GM23338 (cell line): Measurements from ENCODE around the gene SH3D19. TPM values are rescaled to one million over a fixed set of nuclear protein-coding genes. Genes with fewer than 3 reads are reported as not detected.
"Not testable (repeated sequence)": the region's sequence is repeated elsewhere in the genome, so short reads cannot be mapped to it uniquely, and the experiment has no call there.

ENCODE experiments used
- ATAC-seq: fragments of 200-7000 bp; cut with Tn5 transposase; 3 replicates; pipeline ENCODE4 v1.9.1; 2020
- DNase-seq: peaks from one replicate; pipeline ENCODE4 v3.0.0-alpha.2; 2015; ENCODE audit warnings: low spot score
- H2AFZ ChIP-seq: fragments of 200-600 bp; sonication (generic); 2 replicates; pipeline ENCODE4 v1.8.0; 2016; ENCODE audit warnings: antibody characterized with exemption, mild to moderate bottlenecking, moderate library complexity
- H3F3A ChIP-seq: fragments of 200-600 bp; sonication (generic); replicated peaks from 2 replicates; pipeline ENCODE4 v1.8.0; 2017; ENCODE audit warnings: antibody characterized with exemption, mixed run types, low read depth
- H3K27ac ChIP-seq: fragments of 200-600 bp; sonication (generic); 2 replicates; pipeline ENCODE4 v1.6.1; 2016; ENCODE audit warnings: low read depth
- H3K27me3 ChIP-seq: fragments of 200-600 bp; sonication (generic); 2 replicates; pipeline ENCODE4 v1.8.0; 2016; ENCODE audit warnings: mild to moderate bottlenecking, mixed run types, moderate library complexity; ENCODE audit not compliant: insufficient read depth
- H3K36me3 ChIP-seq: fragments of 200-600 bp; sonication (generic); 2 replicates; pipeline ENCODE4 v1.8.0; 2016; ENCODE audit warnings: mild to moderate bottlenecking; ENCODE audit not compliant: insufficient read depth
- H3K4me1 ChIP-seq: fragments of 200-600 bp; sonication (generic); 2 replicates; pipeline ENCODE4 v1.8.0; 2016; ENCODE audit warnings: mild to moderate bottlenecking, moderate library complexity; ENCODE audit not compliant: insufficient read depth
- H3K4me2 ChIP-seq: fragments of 200-600 bp; sonication (generic); 2 replicates; pipeline ENCODE4 v1.7.1; 2017; ENCODE audit warnings: mixed run types
- H3K4me3 ChIP-seq: fragments of 200-600 bp; sonication (generic); 2 replicates; pipeline ENCODE4 v1.6.1; 2016; ENCODE audit warnings: mixed run types
- H3K79me2 ChIP-seq: fragments of 200-600 bp; sonication (generic); replicated peaks from 2 replicates; pipeline ENCODE4 v1.8.0; 2017; ENCODE audit warnings: mild to moderate bottlenecking; ENCODE audit not compliant: insufficient read depth
- H3K9me2 ChIP-seq: fragments of 200-600 bp; sonication (generic); 2 replicates; pipeline ENCODE4 v1.8.0; 2017; ENCODE audit not compliant: insufficient read depth
- H4K20me1 ChIP-seq: fragments of 200-600 bp; sonication (generic); replicated peaks from 2 replicates; pipeline ENCODE4 v1.8.0; 2017; ENCODE audit warnings: mild to moderate bottlenecking; ENCODE audit not compliant: insufficient read depth
- H3K27ac Mint-ChIP-seq: 2 replicates; pipeline ENCODE4 v1.8.0; 2020; ENCODE audit warnings: inconsistent platforms, mild to moderate bottlenecking, moderate library complexity, mixed read lengths
- H3K27me3 Mint-ChIP-seq: 3 replicates; pipeline ENCODE4 v1.8.0; 2022; ENCODE audit warnings: low read depth, mild to moderate bottlenecking, moderate library complexity, mixed read lengths, inconsistent platforms; ENCODE audit not compliant: insufficient read depth, poor library complexity
- H3K36me3 Mint-ChIP-seq: 3 replicates; pipeline ENCODE4 v1.8.0; 2021; ENCODE audit warnings: low read depth, mild to moderate bottlenecking, inconsistent platforms, moderate library complexity, mixed read lengths
- H3K4me1 Mint-ChIP-seq: 3 replicates; pipeline ENCODE4 v1.8.0; 2020; ENCODE audit warnings: mild to moderate bottlenecking, inconsistent platforms, mixed read lengths
- H3K4me3 Mint-ChIP-seq: 3 replicates; pipeline ENCODE4 v1.8.0; 2021; ENCODE audit warnings: moderate library complexity, mild to moderate bottlenecking, inconsistent platforms, mixed read lengths
- H3K9me3 Mint-ChIP-seq: 3 replicates; pipeline ENCODE4 v1.8.0; 2020; ENCODE audit warnings: moderate library complexity, mild to moderate bottlenecking, inconsistent platforms, mixed read lengths
- EZH2phosphoT487 ChIP-seq: fragments of 200-600 bp; sonication (generic); IDR thresholded peaks from one replicate; pipeline ENCODE4 v1.8.1; 2018; ENCODE audit warnings: antibody characterized with exemption; ENCODE audit not compliant: unreplicated experiment
- JUNB ChIP-seq: IDR thresholded peaks from one replicate; pipeline ENCODE4 v1.6.1; 2016; ENCODE audit warnings: antibody characterized with exemption; ENCODE audit not compliant: unreplicated experiment
- NANOG ChIP-seq: IDR thresholded peaks from 2 replicates; pipeline ENCODE4 v1.6.1; 2016; ENCODE audit warnings: antibody characterized with exemption, borderline replicate concordance
- POLR2AphosphoS5 ChIP-seq: IDR thresholded peaks from 2 replicates; pipeline ENCODE4 v1.6.1; 2016; ENCODE audit warnings: antibody characterized with exemption, low read depth
- STAT1 ChIP-seq: IDR thresholded peaks from one replicate; pipeline ENCODE4 v1.6.1; 2016; ENCODE audit warnings: antibody characterized with exemption; ENCODE audit not compliant: unreplicated experiment
- ZNF331 ChIP-seq: fragments of 250-450 bp; sonication (Bioruptor Pico); IDR thresholded peaks from 2 replicates; pipeline ENCODE4 v1.5.0; 2020; ENCODE audit warnings: low read depth, mild to moderate bottlenecking, moderate library complexity
- ZNF462 ChIP-seq: fragments of 250-450 bp; sonication (Bioruptor Pico); IDR thresholded peaks from 2 replicates; pipeline ENCODE4 v1.5.0; 2020; ENCODE audit warnings: mild to moderate bottlenecking, moderate library complexity
- polyA plus RNA-seq: library from polyadenylated mRNA; unstranded; fragments of >200 nt; fragmentation: Nextera tagmentation; extraction: Ambion mirVana; gene quantifications from 2 replicates; pipeline ENCODE4 v1.2.1, GENCODE V29; 2016
- total RNA-seq: library from RNA; depleted of rRNA; stranded (reverse); fragments of >200 nt; shearing (Covaris generic); gene quantifications from 2 replicates; pipeline ENCODE4 v1.2.3, GENCODE V29; 2014
- TF ChIP-seq, protein P1 (sequence below), 2 experiments: fragments of 200-600 bp in 1 of 2; sonication (generic) in 1 of 2; conservative IDR thresholded peaks; 2 replicates each; pipeline versions ENCODE4 v1.5.1 to v1.6.1; 2016 to 2017; ENCODE audit warnings: antibody characterized with exemption in 2 of 2, low read depth in 2 of 2, mild to moderate bottlenecking in 2 of 2, moderate library complexity in 1 of 2
- TF ChIP-seq, protein P2 (sequence below): IDR thresholded peaks from one replicate; pipeline ENCODE4 v1.6.1; 2018; ENCODE audit warnings: antibody characterized with exemption; ENCODE audit not compliant: unreplicated experiment

Gene SH3D19
- total and polyA plus RNA-seq, 2 experiments from 2014 or later: 25.3 to 57.4 TPM

GRCh38 chr4:151276787-151277562, 48.4 kb downstream of the SH3D19 start, which contains the start of gene PRSS48:
TSS of gene PRSS48 (plus strand) at chr4:151277161. CDS start at chr4:151277173, 12 bp downstream.
- DNase-seq (peak; percentile 92), ATAC-seq (peak; percentile 96)
- Histone ChIP-seq H3K79me2 (peaks cover 90% of the 10 kb centered on the region), H3K27ac (no peak within 1 kb of the TSS), H3K36me3 (no peaks in the 10 kb centered on the region), H3K4me1 (0 out of 2 replicates have a peak, but pooled peaks cover 3% of the 10 kb centered on the region), H3K4me3 (no peak within 1 kb of the TSS), H3K27me3 (no peaks in the 10 kb centered on the region), H3K9me2 (no peaks in the 10 kb centered on the region), H3F3A (no peaks in the 10 kb centered on the region; the same call in 1 of the 2 replicates), H3K4me2 (no peak within 1 kb of the TSS), H2AFZ (no peak within 1 kb of the TSS), H4K20me1 (peaks cover 7% of the 10 kb centered on the region)
- Mint-ChIP-seq H3K4me3 (no peak within 1 kb of the TSS), H3K27me3 (peaks cover 7% of the 10 kb centered on the region), H3K27ac (no peak within 1 kb of the TSS), H3K4me1 (peaks cover 39% of the 10 kb centered on the region), H3K36me3 (no peaks in the 10 kb centered on the region), H3K9me3 (no peaks in the 10 kb centered on the region)
- no peak for TF ChIP-seq JUNB
- no peak for TF ChIP-seq ZNF331
- TF ChIP-seq NANOG: no peak
- TF ChIP-seq EZH2phosphoT487: no peak
- TF ChIP-seq, protein P1, sequence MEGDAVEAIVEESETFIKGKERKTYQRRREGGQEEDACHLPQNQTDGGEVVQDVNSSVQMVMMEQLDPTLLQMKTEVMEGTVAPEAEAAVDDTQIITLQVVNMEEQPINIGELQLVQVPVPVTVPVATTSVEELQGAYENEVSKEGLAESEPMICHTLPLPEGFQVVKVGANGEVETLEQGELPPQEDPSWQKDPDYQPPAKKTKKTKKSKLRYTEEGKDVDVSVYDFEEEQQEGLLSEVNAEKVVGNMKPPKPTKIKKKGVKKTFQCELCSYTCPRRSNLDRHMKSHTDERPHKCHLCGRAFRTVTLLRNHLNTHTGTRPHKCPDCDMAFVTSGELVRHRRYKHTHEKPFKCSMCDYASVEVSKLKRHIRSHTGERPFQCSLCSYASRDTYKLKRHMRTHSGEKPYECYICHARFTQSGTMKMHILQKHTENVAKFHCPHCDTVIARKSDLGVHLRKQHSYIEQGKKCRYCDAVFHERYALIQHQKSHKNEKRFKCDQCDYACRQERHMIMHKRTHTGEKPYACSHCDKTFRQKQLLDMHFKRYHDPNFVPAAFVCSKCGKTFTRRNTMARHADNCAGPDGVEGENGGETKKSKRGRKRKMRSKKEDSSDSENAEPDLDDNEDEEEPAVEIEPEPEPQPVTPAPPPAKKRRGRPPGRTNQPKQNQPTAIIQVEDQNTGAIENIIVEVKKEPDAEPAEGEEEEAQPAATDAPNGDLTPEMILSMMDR (conservative IDR thresholded peaks at IDR 0.05; ENCODE audit: low read depth in 2 of 2): peak; percentile 99
- no peak for TF ChIP-seq POLR2AphosphoS5
- TF ChIP-seq STAT1: no peak
- TF ChIP-seq ZNF462 (CRISPR knock-in tag): peak; percentile 95
- TF ChIP-seq, protein P2, sequence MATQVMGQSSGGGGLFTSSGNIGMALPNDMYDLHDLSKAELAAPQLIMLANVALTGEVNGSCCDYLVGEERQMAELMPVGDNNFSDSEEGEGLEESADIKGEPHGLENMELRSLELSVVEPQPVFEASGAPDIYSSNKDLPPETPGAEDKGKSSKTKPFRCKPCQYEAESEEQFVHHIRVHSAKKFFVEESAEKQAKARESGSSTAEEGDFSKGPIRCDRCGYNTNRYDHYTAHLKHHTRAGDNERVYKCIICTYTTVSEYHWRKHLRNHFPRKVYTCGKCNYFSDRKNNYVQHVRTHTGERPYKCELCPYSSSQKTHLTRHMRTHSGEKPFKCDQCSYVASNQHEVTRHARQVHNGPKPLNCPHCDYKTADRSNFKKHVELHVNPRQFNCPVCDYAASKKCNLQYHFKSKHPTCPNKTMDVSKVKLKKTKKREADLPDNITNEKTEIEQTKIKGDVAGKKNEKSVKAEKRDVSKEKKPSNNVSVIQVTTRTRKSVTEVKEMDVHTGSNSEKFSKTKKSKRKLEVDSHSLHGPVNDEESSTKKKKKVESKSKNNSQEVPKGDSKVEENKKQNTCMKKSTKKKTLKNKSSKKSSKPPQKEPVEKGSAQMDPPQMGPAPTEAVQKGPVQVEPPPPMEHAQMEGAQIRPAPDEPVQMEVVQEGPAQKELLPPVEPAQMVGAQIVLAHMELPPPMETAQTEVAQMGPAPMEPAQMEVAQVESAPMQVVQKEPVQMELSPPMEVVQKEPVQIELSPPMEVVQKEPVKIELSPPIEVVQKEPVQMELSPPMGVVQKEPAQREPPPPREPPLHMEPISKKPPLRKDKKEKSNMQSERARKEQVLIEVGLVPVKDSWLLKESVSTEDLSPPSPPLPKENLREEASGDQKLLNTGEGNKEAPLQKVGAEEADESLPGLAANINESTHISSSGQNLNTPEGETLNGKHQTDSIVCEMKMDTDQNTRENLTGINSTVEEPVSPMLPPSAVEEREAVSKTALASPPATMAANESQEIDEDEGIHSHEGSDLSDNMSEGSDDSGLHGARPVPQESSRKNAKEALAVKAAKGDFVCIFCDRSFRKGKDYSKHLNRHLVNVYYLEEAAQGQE: no peak

GRCh38 chr4:151268905-151269304, 56.5 kb downstream of the SH3D19 start:
- not testable (repeated sequence) for ATAC-seq, H3K4me3 ChIP-seq, H2AFZ ChIP-seq, H3K27me3 Mint-ChIP-seq, H3K36me3 ChIP-seq, H3K27me3 ChIP-seq, H3K4me1 ChIP-seq, H3K4me3 Mint-ChIP-seq, H3K9me3 Mint-ChIP-seq, H3K27ac ChIP-seq, H3F3A ChIP-seq, DNase-seq, H3K4me2 ChIP-seq, H3K9me2 ChIP-seq, H3K27ac Mint-ChIP-seq
- H4K20me1 ChIP-seq: peaks cover 13% of the 10 kb centered on the region
- peaks cover 10% of the 10 kb centered on the region for H3K4me1 Mint-ChIP-seq
- peaks cover 76% of the 10 kb centered on the region for H3K79me2 ChIP-seq
- H3K36me3 Mint-ChIP-seq: peaks cover 14% of the 10 kb centered on the region; the same call in 2 of the 3 replicates
